Measurements from ENCODE around the gene VIL1. TPM values are rescaled to one million over a fixed set of nuclear protein-coding genes. Genes with fewer than 3 reads are reported as not detected.

Gene VIL1
- total and polyA plus RNA-seq, 2 of the 13 experiments (the other 11 are each of a cell fraction or from before 2014, with no cell fraction given): 287 to 301 TPM

GRCh38 chr2:218400930-218401881 is 17.7 kb upstream of the VIL1 start (continued):
- TF ChIP-seq, protein P1, sequence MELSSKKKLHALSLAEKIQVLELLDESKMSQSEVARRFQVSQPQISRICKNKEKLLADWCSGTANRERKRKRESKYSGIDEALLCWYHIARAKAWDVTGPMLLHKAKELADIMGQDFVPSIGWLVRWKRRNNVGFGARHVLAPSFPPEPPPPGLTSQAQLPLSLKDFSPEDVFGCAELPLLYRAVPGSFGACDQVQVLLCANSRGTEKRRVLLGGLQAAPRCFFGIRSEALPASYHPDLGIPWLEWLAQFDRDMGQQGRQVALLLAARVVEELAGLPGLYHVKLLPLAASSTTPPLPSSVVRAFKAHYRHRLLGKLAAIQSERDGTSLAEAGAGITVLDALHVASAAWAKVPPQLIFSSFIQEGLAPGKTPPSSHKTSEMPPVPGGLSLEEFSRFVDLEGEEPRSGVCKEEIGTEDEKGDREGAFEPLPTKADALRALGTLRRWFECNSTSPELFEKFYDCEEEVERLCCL (CRISPR knock-in tag; IDR thresholded peaks at IDR 0.05; ENCODE audit: borderline replicate concordance): no peak
- peak; percentile 72; the same call in 1 of the 2 replicates for TF ChIP-seq DMTF1 (CRISPR knock-in tag; IDR thresholded peaks at IDR 0.05)
- peak; percentile 74; the same call in 1 of the 2 replicates for TF ChIP-seq ZNF292 (CRISPR knock-in tag; IDR thresholded peaks at IDR 0.05; ENCODE audit: borderline replicate concordance, low read depth)
- no peak; the same call in 1 of the 2 replicates for TF ChIP-seq ATF3 (CRISPR knock-in tag; IDR thresholded peaks at IDR 0.05)
- no peak for TF ChIP-seq CERS6 (CRISPR knock-in tag; IDR thresholded peaks at IDR 0.05)
- TF ChIP-seq ZBTB7A (CRISPR knock-in tag; IDR thresholded peaks at IDR 0.05): peak; percentile 65
- no peak for TF ChIP-seq FOXK2 (IDR thresholded peaks at IDR 0.05)
- TF ChIP-seq, protein P2, sequence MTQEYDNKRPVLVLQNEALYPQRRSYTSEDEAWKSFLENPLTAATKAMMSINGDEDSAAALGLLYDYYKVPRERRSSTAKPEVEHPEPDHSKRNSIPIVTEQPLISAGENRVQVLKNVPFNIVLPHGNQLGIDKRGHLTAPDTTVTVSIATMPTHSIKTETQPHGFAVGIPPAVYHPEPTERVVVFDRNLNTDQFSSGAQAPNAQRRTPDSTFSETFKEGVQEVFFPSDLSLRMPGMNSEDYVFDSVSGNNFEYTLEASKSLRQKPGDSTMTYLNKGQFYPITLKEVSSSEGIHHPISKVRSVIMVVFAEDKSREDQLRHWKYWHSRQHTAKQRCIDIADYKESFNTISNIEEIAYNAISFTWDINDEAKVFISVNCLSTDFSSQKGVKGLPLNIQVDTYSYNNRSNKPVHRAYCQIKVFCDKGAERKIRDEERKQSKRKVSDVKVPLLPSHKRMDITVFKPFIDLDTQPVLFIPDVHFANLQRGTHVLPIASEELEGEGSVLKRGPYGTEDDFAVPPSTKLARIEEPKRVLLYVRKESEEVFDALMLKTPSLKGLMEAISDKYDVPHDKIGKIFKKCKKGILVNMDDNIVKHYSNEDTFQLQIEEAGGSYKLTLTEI (CRISPR knock-in tag; conservative IDR thresholded peaks at IDR 0.05): no peak
- peak; percentile 95 for TF ChIP-seq RXRA (CRISPR knock-in tag; IDR thresholded peaks at IDR 0.05)
- TF ChIP-seq ZGPAT (CRISPR knock-in tag; IDR thresholded peaks at IDR 0.05): peak; percentile 76
- TF ChIP-seq CENPT (CRISPR knock-in tag; IDR thresholded peaks at IDR 0.05; ENCODE audit: low read depth): no peak
- TF ChIP-seq BHLHE40 (IDR thresholded peaks at IDR 0.05; ENCODE audit: low read length): no peak
- peak; percentile 98 for TF ChIP-seq ZNF451 (CRISPR knock-in tag; IDR thresholded peaks at IDR 0.05)
- peak; percentile 91; the same call in 1 of the 2 replicates for TF ChIP-seq RARG (CRISPR knock-in tag; IDR thresholded peaks at IDR 0.05; ENCODE audit: low read depth)
- TF ChIP-seq ZBTB44 (CRISPR knock-in tag; IDR thresholded peaks at IDR 0.05): 0 out of 2 replicates have a peak, but pooled peaks have one; percentile 14
- peak; percentile 44 for TF ChIP-seq CBX1 (IDR thresholded peaks at IDR 0.05; ENCODE audit: low read depth)

All from HepG2 (cell line).